Stimulated activated CD4-positive, alpha-beta T cell treated with anti-CD3 and anti-CD28 coated beads, TNF-alpha, amount 100 ng/mL, for 48 hours (primary cell): ENCODE data around the gene POU2F1.

Experiments
- DNase-seq, 3 donors: peaks; one replicate each; pipeline ENCODE4 v3.0.0-alpha.2; 2020; ENCODE audit warnings: low read depth in 3 of 3

POU2F1 gene

DNA sequence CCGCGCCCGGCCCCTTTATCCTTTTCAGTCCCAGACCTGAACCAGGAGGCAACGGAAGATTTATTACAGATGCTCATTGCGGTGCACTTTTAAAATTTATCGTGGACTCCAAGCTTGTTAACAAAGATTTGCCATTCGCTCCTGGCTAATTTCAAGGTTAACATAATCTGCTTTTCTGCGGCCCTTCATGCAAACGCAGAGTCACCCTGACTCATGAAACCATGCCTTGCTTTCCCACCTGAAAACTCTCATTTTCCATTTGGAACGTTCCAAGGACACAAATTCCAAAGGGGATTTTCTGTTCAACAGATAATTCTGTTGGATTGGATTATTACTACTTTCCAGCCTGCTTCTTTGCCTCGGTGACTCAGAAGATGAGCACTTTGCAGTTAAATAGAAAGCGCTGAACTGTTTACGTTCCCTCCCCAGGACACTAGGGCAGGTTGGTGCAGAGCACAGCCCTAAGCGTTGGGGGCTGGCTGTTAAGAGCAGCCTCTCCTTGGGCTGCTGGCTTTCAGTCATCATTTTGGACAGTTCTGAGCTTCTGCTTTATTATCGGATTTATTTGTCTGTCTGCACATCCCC is 246.5 kb downstream of the POU2F1 start:
- DNase-seq: no peak

- DNase-seq: no peak
Observed at GRCh38 chr1:167467752-167468151, 247.1 kb downstream of the POU2F1 start.

- DNase-seq: no peak
Observed at GRCh38 chr1:167469280-167469965, 248.7 kb downstream of the POU2F1 start.

DNA sequence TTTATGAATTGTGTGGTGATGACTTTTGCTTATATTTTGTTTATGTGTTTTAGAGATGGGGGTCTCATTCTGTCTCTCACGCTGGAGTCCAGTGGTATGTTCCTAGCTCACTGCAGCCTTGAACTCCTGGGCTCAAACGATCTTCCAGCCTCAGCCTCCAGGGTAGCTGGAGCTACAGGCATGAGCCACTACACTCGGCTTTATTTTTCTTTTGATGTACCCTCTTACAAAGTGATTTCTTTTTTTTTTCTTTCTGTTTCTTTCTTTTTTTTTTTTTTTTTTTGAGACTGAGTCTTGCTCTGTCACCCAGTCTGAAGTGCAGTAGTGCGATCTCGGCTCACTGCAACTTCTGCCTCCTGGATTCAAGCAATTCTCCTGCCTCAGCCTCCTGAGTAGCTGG is 250.9 kb downstream of the POU2F1 start:
- DNase-seq: no peak

DNA sequence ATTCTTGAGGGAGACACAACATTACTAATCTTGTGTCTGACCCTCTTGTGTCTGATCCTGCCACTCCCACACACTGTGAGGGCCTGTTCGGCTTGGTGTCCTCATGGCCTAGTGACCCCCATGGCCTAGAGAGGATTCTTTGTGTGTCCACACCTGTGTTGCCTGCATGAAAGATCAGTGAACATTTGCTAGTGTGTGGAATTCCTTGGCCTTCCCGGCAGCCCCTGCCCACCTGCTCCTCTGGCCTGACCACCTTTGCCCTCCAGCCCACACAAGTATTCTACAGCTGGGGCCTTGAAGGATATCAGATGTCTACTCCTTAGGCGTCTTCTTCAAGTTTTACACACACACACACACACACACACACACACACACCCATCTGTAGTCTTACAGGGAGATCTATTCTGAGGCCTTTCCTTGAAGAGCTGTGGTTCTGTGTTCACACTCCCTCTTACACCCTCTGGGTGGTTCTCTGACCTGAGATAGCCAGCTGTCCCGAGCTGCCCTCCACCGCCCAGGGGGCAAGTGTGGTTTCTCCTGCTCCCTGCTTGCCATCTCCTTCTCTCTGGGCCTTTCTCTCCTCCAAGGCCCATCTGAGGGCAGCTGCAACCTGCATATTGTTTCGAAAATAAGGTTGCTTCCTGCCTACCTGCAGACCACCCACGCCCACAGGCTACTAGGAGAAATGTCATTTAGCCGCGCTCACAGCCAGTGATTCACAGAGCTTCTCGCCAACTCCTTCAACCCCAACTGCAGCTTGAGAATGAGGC is 252.3 kb downstream of the POU2F1 start:
- no peak for DNase-seq

- DNase-seq: no peak
Observed at GRCh38 chr1:167473761-167474160, 253.1 kb downstream of the POU2F1 start.

DNA sequence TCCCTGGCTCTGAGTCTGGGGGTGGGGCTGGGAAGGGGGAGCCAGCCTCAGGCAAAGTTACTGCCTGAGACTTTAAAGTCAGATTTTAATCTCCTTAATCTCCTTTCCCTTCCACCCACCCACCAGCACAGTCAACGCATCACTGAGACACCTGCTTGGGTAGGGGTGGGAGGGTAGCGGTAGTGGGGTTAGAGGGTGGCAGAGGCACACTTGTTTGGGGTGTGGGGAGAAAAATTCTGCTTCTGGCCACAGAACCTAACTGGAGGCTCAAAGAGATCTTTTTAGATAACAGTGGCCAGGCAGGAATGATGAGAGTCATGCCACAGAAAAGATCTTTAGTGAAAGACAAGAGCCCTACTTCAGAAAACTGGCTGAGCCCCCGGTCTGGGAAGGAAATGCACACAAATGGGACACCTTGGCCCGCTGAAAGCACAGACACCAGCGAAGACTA is 253.5 kb downstream of the POU2F1 start:
- DNase-seq: no peak

DNA sequence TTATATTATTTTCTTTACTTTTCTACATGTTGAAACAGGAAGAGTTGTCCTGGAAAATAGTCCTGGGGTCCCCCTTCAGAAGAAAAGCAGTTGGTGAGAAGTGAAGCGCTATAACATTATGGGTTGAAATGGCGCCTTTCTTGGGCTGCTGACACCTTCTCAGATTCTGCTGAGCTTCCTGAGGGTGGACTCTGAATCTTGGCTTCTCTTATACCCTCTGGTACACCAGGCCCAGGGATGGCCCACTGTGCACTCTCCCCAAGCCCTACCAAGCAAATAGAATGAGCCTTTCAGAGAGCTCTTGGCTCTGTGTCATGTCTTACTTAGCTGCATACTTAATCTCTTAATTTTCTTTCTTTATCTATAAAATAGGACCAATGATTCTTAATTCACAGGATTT is 255.4 kb downstream of the POU2F1 start:
- DNase-seq: no peak
